B cell (primary cell): ENCODE measurements around the gene DKC1.

Experiments used
- EZH2 ChIP-seq: IDR thresholded peaks from 2 replicates; pipeline ENCODE4 v1.6.1; 2012; ENCODE audit warnings: borderline replicate concordance, low read depth, mild to moderate bottlenecking, moderate library complexity, low read length; ENCODE audit not compliant: insufficient read depth, poor library complexity, severe bottlenecking
- TF ChIP-seq, protein P1 (sequence below): fragments of 200-600 bp; IDR thresholded peaks from one replicate; pipeline ENCODE4 v1.8.0; 2022; ENCODE audit warnings: antibody characterized with exemption, mild to moderate bottlenecking

DNA sequence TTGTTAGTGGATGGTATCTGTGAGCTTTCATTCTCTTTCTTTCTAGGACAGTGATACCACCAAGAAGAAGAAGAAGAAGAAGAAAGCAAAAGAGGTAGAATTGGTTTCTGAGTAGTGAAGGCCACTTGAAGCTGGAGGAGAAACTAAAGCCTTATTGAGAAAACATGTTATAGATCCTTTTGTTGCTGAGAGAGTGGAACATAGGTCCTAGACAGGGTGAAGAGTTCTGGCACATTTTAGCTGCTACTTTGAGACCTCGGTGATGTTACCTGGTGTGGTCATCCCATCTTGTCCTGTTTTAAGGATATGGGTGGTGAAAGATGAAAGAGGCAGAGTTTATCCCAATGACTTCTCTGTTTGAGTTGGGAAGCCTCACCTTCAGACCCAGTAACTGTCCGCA, 14.1 kb downstream of the DKC1 start:
- TF ChIP-seq, protein P1, sequence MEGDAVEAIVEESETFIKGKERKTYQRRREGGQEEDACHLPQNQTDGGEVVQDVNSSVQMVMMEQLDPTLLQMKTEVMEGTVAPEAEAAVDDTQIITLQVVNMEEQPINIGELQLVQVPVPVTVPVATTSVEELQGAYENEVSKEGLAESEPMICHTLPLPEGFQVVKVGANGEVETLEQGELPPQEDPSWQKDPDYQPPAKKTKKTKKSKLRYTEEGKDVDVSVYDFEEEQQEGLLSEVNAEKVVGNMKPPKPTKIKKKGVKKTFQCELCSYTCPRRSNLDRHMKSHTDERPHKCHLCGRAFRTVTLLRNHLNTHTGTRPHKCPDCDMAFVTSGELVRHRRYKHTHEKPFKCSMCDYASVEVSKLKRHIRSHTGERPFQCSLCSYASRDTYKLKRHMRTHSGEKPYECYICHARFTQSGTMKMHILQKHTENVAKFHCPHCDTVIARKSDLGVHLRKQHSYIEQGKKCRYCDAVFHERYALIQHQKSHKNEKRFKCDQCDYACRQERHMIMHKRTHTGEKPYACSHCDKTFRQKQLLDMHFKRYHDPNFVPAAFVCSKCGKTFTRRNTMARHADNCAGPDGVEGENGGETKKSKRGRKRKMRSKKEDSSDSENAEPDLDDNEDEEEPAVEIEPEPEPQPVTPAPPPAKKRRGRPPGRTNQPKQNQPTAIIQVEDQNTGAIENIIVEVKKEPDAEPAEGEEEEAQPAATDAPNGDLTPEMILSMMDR = no peak
- no peak for TF ChIP-seq EZH2
